ENCODE measurements around the gene ANGPTL4.

GRCh38 chr19:8396563-8397203, 32.7 kb downstream of the ANGPTL4 start:
- TF ChIP-seq CTCF (IDR thresholded peaks at IDR 0.05; ENCODE audit: insufficient read depth, low read length) = peak; percentile 79
- TF ChIP-seq REST (IDR thresholded peaks at IDR 0.05; ENCODE audit: insufficient replicate concordance, low read depth) = no peak
